Smooth muscle cell (in vitro differentiated cells): ENCODE results near the gene TRIM46. TPM values are rescaled to one million over a fixed set of nuclear protein-coding genes. Genes with fewer than 3 reads are reported as not detected.
"Not testable (repeated sequence)": the region's sequence is repeated elsewhere in the genome, so short reads cannot be mapped to it uniquely, and the experiment has no call there.

Experiments
- DNase-seq: peaks from one replicate; lab custom pipeline; 2025; ENCODE audit not compliant: unreplicated experiment; lab: John Stamatoyannopoulos, UW
- H2AFZ ChIP-seq: fragments of 200-600 bp; sonication (generic); 2 replicates; pipeline ENCODE4 v1.6.0; 2016; ENCODE audit warnings: antibody characterized with exemption, low read depth, mild to moderate bottlenecking
- H3F3A ChIP-seq: fragments of 200-600 bp; sonication (generic); 2 replicates; pipeline ENCODE4 v1.6.0; 2017; ENCODE audit warnings: antibody characterized with exemption, low read depth
- H3K27ac ChIP-seq: fragments of 200-600 bp; sonication (generic); 2 replicates; pipeline ENCODE4 v1.5.1; 2016; ENCODE audit warnings: low read depth, mild to moderate bottlenecking
- H3K27me3 ChIP-seq: fragments of 200-600 bp; sonication (generic); 2 replicates; pipeline ENCODE4 v1.6.1; 2016; ENCODE audit warnings: low read depth, mild to moderate bottlenecking
- H3K36me3 ChIP-seq: fragments of 200-600 bp; sonication (generic); 2 replicates; pipeline ENCODE4 v1.5.1; 2016; ENCODE audit warnings: low read depth
- H3K4me1 ChIP-seq: fragments of 200-600 bp; sonication (generic); 2 replicates; pipeline ENCODE4 v1.5.1; 2016; ENCODE audit warnings: low read depth
- H3K4me2 ChIP-seq: fragments of 200-600 bp; sonication (generic); 2 replicates; pipeline ENCODE4 v1.6.0; 2016; ENCODE audit warnings: mild to moderate bottlenecking
- H3K4me3 ChIP-seq: fragments of 200-600 bp; sonication (generic); 2 replicates; pipeline ENCODE4 v1.5.1; 2016; ENCODE audit warnings: mild to moderate bottlenecking
- H3K79me2 ChIP-seq: fragments of 200-600 bp; sonication (generic); 2 replicates; pipeline ENCODE4 v1.6.0; 2016; ENCODE audit warnings: low read depth, mild to moderate bottlenecking
- H3K9ac ChIP-seq: fragments of 200-600 bp; sonication (generic); 2 replicates; pipeline ENCODE4 v1.6.0; 2016; ENCODE audit warnings: low read depth
- H3K9me3 ChIP-seq: fragments of 200-600 bp; sonication (generic); replicated peaks from 2 replicates; pipeline ENCODE4 v1.5.1; 2016; ENCODE audit warnings: low read depth
- H4K20me1 ChIP-seq: fragments of 200-600 bp; sonication (generic); 2 replicates; pipeline ENCODE4 v1.6.0; 2016; ENCODE audit warnings: low read depth
- CTCF ChIP-seq: fragments of 200-600 bp; sonication (generic); IDR thresholded peaks from 2 replicates; pipeline ENCODE4 v1.5.1; 2017; ENCODE audit warnings: borderline replicate concordance, mild to moderate bottlenecking, antibody characterized with exemption; ENCODE audit not compliant: insufficient read depth, poor library complexity, severe bottlenecking
- WGBS: methylation state at CpG from one replicate; pipeline ENCODE4 v1.1.7; 2016; ENCODE audit warnings: low lambda C conversion rate; 5-methylcytosine and 5-hydroxymethylcytosine counted together
- polyA plus RNA-seq: library from polyadenylated mRNA; unstranded; fragments of >200 nt; fragmentation: Nextera tagmentation; extraction: Ambion mirVana; gene quantifications from 2 replicates; pipeline ENCODE4 v1.2.1, GENCODE V29; 2016
- total RNA-seq: library from RNA; depleted of rRNA; stranded (reverse); fragments of >200 nt; gene quantifications from 2 replicates; pipeline ENCODE4 v1.2.3, GENCODE V29; 2014

The TRIM46 gene
- total and polyA plus RNA-seq, 2 experiments from 2014 or later, result 3.6 to 3.8 TPM

DNA sequence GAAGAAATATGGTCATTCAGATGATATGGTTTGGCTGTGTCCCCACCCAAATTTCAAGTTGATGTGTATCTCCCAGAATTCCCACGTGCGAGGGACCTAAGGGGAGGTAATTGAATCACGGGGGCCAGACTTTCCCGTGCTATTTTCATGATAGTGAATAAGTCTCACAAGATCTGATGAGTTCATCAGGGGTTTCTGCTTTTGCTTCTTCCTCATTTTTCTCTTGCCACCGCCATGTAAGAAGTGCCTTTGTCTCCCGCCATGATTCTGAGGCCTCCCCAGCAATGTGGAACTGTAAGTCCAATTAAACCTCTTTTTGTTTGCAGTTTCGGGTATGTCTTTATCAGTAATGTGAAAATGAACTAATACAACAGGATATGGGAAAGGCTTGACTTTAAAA lies 31.9 kb upstream of the TRIM46 start:
- 92% methylated on average over 7 of the region's 7 CpGs for WGBS
- no peaks in the 10 kb centered on the region for H3K36me3 ChIP-seq
- no peak for TF ChIP-seq CTCF

GRCh38 chr1:155145491-155145890 lies 28.2 kb upstream of the TRIM46 start:
- H3K4me2 ChIP-seq, result no peak overlapping the region
- no peak overlapping the region for H3K27ac ChIP-seq
- no peak for DNase-seq
- no peak for TF ChIP-seq CTCF
- no peaks in the 10 kb centered on the region for H3K9me3 ChIP-seq
- no peak overlapping the region for H3K9ac ChIP-seq
- H3F3A ChIP-seq, result no peaks in the 10 kb centered on the region
- H3K27me3 ChIP-seq, result no peaks in the 10 kb centered on the region
- H3K4me1 ChIP-seq, result peaks cover 2% of the 10 kb centered on the region
- 86% methylated on average over 3 of the region's 3 CpGs for WGBS
- no peak overlapping the region for H2AFZ ChIP-seq
- H3K79me2 ChIP-seq, result no peaks in the 10 kb centered on the region
- H4K20me1 ChIP-seq, result no peaks in the 10 kb centered on the region
- H3K4me3 ChIP-seq, result no peak overlapping the region
- H3K36me3 ChIP-seq, result no peaks in the 10 kb centered on the region

More for the DNA sequence above, 31.9 kb upstream of the TRIM46 start:
- Histone ChIP-seq H3F3A (no peaks in the 10 kb centered on the region), H4K20me1 (no peaks in the 10 kb centered on the region), H3K79me2 (peaks cover 22% of the 10 kb centered on the region), H3K9me3 (no peaks in the 10 kb centered on the region), H3K9ac (no peak overlapping the region), H3K4me1 (peaks cover 3% of the 10 kb centered on the region), H2AFZ (no peak overlapping the region), H3K27me3 (no peaks in the 10 kb centered on the region), H3K4me3 (no peak overlapping the region), H3K4me2 (no peak overlapping the region), H3K27ac (no peak overlapping the region)
- DNase-seq, result no peak

- DNase-seq, result not testable (repeated sequence)
- WGBS, result 73% methylated on average over 3 of the region's 3 CpGs
Observed at GRCh38 chr1:155155996-155156643, 17.5 kb upstream of the TRIM46 start.

GRCh38 chr1:155158991-155159390 lies 14.7 kb upstream of the TRIM46 start:
- no peaks in the 10 kb centered on the region for H3K4me1 ChIP-seq
- 44% methylated on average over 1 of the region's 1 CpG for WGBS
- H3K27me3 ChIP-seq, result no peaks in the 10 kb centered on the region
- no peak for DNase-seq
- no peaks in the 10 kb centered on the region for H3K79me2 ChIP-seq
- H3K36me3 ChIP-seq, result no peaks in the 10 kb centered on the region
- H3K9me3 ChIP-seq, result no peaks in the 10 kb centered on the region
- no peak overlapping the region for H2AFZ ChIP-seq
- no peaks in the 10 kb centered on the region for H3F3A ChIP-seq
- no peak overlapping the region for H3K27ac ChIP-seq
- H3K9ac ChIP-seq, result no peak overlapping the region
- no peak overlapping the region for H3K4me2 ChIP-seq
- no peaks in the 10 kb centered on the region for H4K20me1 ChIP-seq
- no peak for TF ChIP-seq CTCF
- H3K4me3 ChIP-seq, result no peak overlapping the region

More at GRCh38 chr1:155155996-155156643, 17.5 kb upstream of the TRIM46 start:
- not testable (repeated sequence) for H3K27me3 ChIP-seq, H3K9me3 ChIP-seq, H3K4me1 ChIP-seq, H3K79me2 ChIP-seq, H3F3A ChIP-seq, H3K27ac ChIP-seq, H3K4me3 ChIP-seq, H3K9ac ChIP-seq, H2AFZ ChIP-seq, H4K20me1 ChIP-seq, H3K4me2 ChIP-seq, H3K36me3 ChIP-seq
